GM12864 (cell line): ENCODE data around the gene WFDC10B.
"Not testable (repeated sequence)": the region's sequence is repeated elsewhere in the genome, so short reads cannot be mapped to it uniquely, and the experiment has no call there.

Experiments used
- DNase-seq: peaks from one replicate; pipeline ENCODE4 v3.0.0-alpha.2; 2011; ENCODE audit warnings: low read depth
- H3K4me3 ChIP-seq: 2 replicates; pipeline ENCODE4 v1.5.1; 2011; ENCODE audit warnings: mild to moderate bottlenecking, low read depth, low read length, control low read depth
- TF ChIP-seq, protein P1 (sequence below): IDR thresholded peaks from 2 replicates; pipeline ENCODE4 v1.5.1; 2011; ENCODE audit warnings: low read depth, mild to moderate bottlenecking, moderate library complexity, low read length, control low read depth, inconsistent platforms; ENCODE audit errors: missing control alignments

The WFDC10B gene

DNA sequence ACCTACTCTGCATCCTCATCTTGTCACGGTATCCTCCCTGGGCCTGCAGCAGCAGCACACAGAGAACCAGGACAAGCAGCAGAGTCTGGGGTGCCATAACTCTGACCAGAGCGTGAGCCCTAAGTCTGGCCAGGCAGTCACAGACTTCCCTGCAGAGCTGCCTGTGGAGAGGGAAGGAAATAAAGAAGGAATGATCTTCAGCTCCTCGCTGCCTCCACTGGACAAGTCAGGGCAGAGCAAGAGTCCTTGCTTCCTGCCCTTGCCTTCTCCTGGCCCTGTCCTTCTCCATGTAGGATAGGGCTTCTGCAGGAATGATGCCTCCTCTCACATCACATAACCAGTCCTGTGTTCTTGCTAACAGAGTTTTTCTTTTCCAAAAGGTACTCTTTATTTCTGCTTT is 18.9 kb downstream of the WFDC10B start:
- no peak for DNase-seq
- no peak overlapping the region for H3K4me3 ChIP-seq
- TF ChIP-seq, protein P1, sequence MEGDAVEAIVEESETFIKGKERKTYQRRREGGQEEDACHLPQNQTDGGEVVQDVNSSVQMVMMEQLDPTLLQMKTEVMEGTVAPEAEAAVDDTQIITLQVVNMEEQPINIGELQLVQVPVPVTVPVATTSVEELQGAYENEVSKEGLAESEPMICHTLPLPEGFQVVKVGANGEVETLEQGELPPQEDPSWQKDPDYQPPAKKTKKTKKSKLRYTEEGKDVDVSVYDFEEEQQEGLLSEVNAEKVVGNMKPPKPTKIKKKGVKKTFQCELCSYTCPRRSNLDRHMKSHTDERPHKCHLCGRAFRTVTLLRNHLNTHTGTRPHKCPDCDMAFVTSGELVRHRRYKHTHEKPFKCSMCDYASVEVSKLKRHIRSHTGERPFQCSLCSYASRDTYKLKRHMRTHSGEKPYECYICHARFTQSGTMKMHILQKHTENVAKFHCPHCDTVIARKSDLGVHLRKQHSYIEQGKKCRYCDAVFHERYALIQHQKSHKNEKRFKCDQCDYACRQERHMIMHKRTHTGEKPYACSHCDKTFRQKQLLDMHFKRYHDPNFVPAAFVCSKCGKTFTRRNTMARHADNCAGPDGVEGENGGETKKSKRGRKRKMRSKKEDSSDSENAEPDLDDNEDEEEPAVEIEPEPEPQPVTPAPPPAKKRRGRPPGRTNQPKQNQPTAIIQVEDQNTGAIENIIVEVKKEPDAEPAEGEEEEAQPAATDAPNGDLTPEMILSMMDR: peak; percentile 2

DNA sequence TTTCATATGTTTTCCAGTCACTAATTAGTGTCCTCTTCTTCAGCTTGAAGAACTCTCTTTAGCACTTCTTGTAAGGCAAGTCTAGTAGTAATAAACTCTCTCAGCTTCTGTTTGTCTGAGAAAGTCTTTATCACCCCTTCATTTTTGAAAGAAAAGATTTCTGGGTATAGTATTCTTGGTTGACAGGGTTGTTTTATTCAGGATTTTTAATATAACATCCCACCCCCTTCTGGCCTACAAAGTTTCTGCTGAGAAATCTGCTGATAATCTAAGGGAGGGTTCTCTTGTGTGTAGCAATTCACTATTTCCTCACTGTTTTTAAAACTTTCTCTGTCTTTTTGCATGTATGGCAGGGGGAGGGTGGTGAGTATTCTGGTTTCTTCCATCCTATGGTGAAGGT is 25.2 kb downstream of the WFDC10B start:
- TF ChIP-seq, protein P1: no peak
- H3K4me3 ChIP-seq: no peak overlapping the region

DNA sequence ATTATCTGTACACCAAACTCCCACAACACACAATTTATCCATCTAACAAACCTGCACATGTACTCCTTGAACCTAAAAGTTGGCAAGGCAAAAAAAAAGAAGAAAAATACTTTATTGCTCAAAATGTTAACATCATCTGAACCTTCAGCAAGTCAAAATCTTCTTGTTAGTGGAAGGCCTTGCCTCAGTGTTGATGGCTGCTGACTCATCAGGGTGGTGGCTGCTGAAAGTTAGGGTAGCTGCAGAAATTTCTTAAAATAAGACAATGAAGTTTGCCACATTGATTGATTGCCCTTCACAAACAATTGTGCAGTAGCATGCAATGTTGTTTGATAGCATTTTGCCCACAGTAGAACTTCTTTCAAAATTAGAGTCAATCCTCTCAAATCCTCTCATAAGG is 32.1 kb downstream of the WFDC10B start:
- DNase-seq: no peak
- H3K4me3 ChIP-seq: no peak overlapping the region
- TF ChIP-seq, protein P1: no peak

More for the DNA sequence above, 25.2 kb downstream of the WFDC10B start:
- DNase-seq: no peak

DNA sequence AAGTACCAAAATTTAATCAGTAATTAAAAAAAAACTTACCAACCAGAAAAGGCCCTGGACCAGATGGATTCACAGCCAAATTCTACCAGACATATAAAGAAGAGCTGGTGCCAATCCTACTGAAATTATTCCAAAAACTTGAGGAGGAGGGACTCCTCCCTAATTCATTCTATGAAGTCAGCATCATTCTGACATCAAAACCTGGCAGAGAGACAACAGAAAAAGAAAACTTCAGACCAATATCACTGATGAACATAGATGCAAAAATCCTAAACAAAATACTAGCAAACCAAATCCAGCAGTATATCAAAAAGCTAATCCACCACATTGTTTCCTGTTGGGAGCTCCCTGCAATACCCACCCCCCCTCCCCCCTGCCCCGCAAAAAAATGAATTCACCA is 34.7 kb downstream of the WFDC10B start, which contains the start of gene WFDC11:
TSS of gene WFDC11 (minus strand) at position 101 of the 400 bp plus-strand sequence. CDS start 19,639 bp downstream, outside the sequence.
- no peak within 1 kb of the TSS for H3K4me3 ChIP-seq
- DNase-seq: no peak
- TF ChIP-seq, protein P1: no peak

DNA sequence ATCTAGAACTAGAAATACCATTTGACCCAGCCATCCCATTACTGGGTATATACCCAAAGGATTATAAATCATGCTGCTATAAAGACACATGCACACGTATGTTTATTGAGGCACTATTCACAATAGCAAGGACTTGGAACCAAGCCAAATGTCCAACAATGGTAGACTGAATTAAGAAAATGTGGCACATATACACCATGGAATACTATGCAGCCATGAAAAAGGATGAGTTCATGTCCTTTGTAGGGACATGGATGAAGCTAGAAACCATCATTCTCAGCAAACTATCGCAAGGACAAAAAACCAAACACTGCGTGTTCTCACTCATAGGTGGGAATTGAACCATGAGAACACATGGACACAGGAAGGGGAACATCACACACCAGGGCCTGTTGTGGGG is 47.8 kb downstream of the WFDC10B start:
- H3K4me3 ChIP-seq: not testable (repeated sequence)

DNA sequence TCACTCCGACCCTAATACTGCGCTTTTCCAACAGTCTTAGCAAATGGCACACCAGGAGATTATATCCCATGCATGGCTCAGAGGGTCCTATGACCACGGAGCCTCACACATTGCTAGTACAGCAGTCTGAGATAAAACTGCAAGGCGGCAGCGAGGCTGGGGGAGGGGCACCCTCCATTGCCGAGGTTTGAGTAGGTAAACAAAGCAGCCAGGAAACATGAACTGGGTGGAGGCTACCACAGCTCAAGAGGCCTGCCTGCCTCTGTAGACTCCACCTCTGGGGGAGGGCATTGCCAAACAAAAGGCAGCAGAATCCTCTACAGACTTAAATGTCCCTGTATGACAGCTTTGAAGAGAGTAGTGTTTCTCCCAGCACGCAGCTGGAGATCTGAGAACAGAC is 53.1 kb downstream of the WFDC10B start:
- not testable (repeated sequence) for H3K4me3 ChIP-seq, DNase-seq

More for the DNA sequence above, 47.8 kb downstream of the WFDC10B start:
- DNase-seq: not testable (repeated sequence)

DNA sequence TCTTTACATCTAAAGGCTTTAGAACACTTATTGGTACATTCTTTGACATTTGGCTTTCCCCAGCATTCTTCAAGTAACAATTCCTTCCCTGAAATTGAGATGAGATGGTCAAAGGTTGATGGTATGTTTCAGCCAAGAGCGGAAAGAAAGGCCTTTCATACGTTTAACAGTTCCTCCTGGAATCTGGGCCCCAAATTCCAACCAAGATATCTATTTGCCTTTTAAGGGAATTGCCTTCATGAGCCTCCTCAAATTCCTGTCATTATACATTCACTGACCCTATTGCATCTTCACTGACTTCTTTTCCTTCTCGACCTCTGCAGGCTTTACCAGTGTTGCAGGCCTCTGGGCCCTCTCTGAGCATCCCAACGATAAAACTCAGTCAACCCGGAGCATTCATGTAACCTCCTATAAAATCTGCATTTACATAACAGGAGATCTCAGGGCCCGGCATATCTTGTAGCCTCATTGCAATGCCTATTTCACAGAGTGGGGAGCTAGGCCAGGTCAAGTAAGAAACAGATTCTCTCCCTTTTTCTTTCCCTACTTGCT is 55.4 kb downstream of the WFDC10B start:
- TF ChIP-seq, protein P1: no peak
- DNase-seq: no peak

DNA sequence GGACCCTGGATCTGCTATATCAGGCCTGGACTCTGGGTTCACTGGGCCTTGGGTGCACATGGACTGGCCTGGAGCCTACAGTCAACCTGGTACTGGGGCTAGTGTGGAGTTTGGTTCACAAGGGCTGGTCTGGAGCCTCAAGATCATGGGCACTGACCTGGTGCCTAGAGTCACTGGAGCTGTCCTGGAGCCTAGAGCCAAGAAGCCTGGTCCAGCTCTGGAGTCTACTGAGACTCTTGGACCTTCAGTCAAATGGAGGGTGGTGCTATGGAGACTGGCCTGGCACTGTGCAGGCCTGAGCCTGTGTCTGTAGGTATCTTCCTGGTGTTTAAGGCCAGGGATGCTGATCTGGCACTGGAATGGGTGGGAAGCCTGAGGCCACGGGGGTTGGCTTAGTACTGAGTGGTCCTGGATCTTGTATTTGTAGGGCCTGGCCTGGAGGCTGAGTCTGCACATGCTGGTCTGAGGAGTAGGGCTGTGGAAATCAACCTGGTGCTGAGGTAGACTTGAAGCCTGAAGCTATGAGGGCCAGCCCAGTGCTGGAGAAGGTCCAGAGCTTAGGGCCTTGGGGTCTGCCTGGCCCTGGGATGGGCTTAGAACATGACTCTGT is 57.3 kb downstream of the WFDC10B start:
- H3K4me3 ChIP-seq: no peak overlapping the region
- TF ChIP-seq, protein P1: no peak
- no peak for DNase-seq

More for the DNA sequence above, 55.4 kb downstream of the WFDC10B start:
- no peak overlapping the region for H3K4me3 ChIP-seq
